Suppressor macrophage treated with lipopolysaccharide for 4 hours (primary cell): ENCODE results near the gene PRAMEF20.
A peak's percentile ranks its signal among the peaks of the same experiment; 100 is the strongest.

Experiments
- DNase-seq: peaks from one replicate; pipeline ENCODE4 v3.0.0-alpha.2; 2020

The PRAMEF20 gene

DNA sequence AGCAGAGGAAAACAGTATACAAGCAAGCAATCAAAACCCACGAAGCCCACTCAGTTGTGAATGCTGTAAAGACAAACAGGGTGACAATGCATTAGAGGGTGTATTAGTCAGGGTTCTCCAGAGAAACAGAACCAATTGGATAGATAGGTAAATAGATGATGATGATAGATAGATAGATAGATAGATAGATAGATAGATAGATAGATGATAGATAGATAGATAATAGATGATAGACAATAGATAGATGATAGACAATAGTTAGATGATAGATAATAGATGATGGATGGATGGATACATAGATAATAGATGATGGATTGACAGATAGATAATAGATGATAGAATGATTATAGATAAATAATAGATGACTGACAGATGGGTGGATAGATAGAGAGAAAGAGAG is 55.3 kb downstream of the PRAMEF20 start:
- DNase-seq = no peak

DNA sequence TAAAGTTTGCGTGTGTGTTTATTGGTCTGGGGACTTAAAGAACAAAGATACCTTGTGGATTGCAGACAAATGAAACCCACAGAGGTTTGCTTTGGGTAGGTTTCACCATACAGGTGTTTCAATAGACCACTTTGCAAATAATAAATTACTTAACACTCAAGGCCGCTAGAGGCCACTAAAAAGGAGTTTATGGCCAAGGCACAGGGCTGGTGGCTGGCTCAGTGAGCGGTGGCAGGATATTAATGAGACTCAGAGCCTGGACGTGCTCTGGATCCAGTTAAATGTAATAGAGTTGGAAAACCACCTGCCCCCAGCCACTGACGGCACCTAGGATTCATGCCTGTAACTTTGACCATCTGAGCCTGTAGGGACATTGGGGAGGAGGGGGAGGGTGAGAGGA is 59.1 kb downstream of the PRAMEF20 start:
- peak; percentile 6 for DNase-seq
